HL-60 (cell line): ENCODE data around the gene FAM107B.

Source experiments
- CTCF ChIP-seq: IDR thresholded peaks from one replicate; pipeline ENCODE4 v1.5.1; 2011; ENCODE audit warnings: low read length, control low read depth, inconsistent platforms; ENCODE audit not compliant: insufficient read depth
- GABPA ChIP-seq: IDR thresholded peaks from 2 replicates; pipeline ENCODE4 v1.6.1; 2012; ENCODE audit warnings: low read depth

- no peak for TF ChIP-seq CTCF
- no peak for TF ChIP-seq GABPA
Measured at GRCh38 chr10:14774797-14775196, at the start of gene FAM107B.
